ENCODE data around the gene OGFR. TPM values are rescaled to one million over a fixed set of nuclear protein-coding genes. Genes with fewer than 3 reads are reported as not detected.
A peak's percentile ranks its signal among the peaks of the same experiment; 100 is the strongest.
"Not testable (repeated sequence)": the region's sequence is repeated elsewhere in the genome, so short reads cannot be mapped to it uniquely, and the experiment has no call there.

Gene OGFR
- total RNA-seq, 4 donors from 2014 or later, result 73.3 to 88.3 (median 76.3) TPM

DNA sequence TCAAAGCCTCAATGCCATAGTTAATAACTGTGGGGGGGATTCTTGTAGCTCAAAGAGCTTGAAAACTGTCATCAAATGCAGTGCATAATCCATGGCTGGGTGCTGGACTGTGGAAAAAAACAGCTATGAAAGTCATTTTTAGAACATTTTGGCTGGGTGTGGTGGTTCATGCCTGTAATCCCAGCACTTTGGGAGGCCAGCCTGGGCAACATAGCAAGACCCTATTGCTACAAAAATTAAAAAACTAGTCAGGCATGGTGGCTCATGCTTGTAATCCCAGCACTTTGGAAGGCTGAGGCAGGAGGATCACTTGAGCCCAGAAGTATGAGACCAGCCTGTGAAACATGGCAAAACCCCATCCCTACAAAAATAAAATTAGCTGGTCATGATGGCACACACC lies 44.8 kb downstream of the OGFR start:
- no peak overlapping the region for H3K4me3 ChIP-seq
- TF ChIP-seq POLR2A (IDR thresholded peaks at IDR 0.05), result no peak
- TF ChIP-seq, protein P1, sequence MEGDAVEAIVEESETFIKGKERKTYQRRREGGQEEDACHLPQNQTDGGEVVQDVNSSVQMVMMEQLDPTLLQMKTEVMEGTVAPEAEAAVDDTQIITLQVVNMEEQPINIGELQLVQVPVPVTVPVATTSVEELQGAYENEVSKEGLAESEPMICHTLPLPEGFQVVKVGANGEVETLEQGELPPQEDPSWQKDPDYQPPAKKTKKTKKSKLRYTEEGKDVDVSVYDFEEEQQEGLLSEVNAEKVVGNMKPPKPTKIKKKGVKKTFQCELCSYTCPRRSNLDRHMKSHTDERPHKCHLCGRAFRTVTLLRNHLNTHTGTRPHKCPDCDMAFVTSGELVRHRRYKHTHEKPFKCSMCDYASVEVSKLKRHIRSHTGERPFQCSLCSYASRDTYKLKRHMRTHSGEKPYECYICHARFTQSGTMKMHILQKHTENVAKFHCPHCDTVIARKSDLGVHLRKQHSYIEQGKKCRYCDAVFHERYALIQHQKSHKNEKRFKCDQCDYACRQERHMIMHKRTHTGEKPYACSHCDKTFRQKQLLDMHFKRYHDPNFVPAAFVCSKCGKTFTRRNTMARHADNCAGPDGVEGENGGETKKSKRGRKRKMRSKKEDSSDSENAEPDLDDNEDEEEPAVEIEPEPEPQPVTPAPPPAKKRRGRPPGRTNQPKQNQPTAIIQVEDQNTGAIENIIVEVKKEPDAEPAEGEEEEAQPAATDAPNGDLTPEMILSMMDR (IDR thresholded peaks at IDR 0.05), result no peak
- no peaks in the 10 kb centered on the region for H3K4me1 ChIP-seq
- DNase-seq, result no peak
- H3K27ac ChIP-seq, result no peak overlapping the region
- H3K36me3 ChIP-seq, result no peaks in the 10 kb centered on the region
- no peaks in the 10 kb centered on the region for H3K9me3 ChIP-seq
- H3K27me3 ChIP-seq, result no peaks in the 10 kb centered on the region

DNA sequence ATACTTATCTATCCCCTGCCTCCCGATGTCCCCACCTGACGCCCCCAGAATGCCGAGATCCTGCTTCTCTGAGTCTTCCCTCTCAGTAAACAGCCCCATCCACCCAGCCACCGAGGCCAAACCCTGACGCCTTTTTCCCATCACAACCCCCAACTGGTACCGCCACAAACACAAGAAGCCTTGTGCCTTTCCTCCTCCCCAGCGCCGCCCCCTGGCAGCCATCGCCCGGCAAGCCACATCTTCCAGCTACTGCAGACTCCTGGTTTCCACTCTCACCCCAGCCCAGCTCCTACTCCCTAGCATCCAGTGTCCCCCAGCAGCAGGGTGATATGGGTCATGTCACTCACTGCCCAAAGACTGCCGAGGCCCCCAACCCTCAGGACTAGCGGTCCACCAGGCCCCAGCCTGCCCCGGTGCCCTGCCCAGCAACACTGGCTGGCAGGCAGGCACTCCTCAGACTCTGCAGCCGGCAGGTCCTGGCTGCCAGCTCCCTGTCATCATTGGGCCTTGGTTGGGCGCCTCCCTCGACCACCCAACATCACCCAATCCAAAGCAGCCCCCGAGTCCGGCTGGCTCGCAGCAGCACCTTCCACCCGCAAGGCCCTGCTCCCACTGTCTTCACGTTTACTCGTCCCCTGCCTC lies 45.8 kb downstream of the OGFR start:
- Histone ChIP-seq H3K4me3 (no peak overlapping the region), H3K9me3 (no peaks in the 10 kb centered on the region), H3K27ac (no peak overlapping the region), H3K4me1 (no peaks in the 10 kb centered on the region), H3K27me3 (no peaks in the 10 kb centered on the region), H3K36me3 (no peaks in the 10 kb centered on the region)
- TF ChIP-seq, protein P1 (IDR thresholded peaks at IDR 0.05), result no peak
- TF ChIP-seq POLR2A (IDR thresholded peaks at IDR 0.05), result no peak
- DNase-seq, result no peak

DNA sequence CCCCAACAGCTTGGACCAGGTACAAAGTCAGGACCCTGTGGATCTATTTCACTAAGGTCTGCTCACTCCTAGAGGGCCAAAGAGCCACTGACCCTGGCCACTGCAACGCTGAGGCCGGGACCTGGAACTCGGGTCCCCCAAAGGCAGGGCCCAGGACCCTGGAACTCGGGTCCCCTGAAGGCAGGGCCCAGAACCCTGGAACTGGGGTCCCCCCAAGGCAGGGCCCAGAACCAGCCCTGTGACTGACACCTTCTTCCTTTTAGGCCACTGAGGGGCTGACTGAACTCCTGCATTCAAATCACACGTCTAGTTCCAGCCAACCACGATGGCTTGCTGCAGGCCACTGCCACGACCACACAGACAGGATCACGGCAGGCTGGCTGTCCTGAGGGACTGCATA lies 47.6 kb downstream of the OGFR start:
- TF ChIP-seq, protein P1 (IDR thresholded peaks at IDR 0.05), result no peak
- TF ChIP-seq POLR2A (IDR thresholded peaks at IDR 0.05), result no peak
- no peaks in the 10 kb centered on the region for H3K36me3 ChIP-seq
- no peak for DNase-seq

DNA sequence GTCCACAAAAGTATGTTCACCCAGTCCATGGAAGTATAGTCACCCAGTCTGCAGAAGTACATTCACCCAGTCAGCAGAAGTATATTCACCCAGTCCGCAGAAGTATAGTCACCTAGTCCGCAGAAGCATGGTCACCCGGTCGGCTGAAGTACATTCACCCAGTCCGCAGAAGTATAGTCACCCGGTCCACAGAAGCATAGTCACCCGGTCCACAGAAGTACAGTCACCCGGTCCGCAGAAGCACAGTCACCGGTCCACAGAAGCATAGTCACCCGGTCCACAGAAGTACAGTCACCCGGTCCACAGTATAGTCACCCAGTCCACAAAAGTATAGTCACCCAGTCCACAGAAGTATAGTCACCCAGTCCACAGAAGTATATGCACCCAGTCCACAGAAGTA lies 48.2 kb downstream of the OGFR start:
- Histone ChIP-seq H3K27ac (no peak overlapping the region), H3K4me1 (no peaks in the 10 kb centered on the region), H3K36me3 (no peaks in the 10 kb centered on the region), H3K4me3 (no peak overlapping the region), H3K9me3 (no peaks in the 10 kb centered on the region), H3K27me3 (no peaks in the 10 kb centered on the region)
- peak in 1 of 3 donors; percentile 7 for DNase-seq
- no peak for TF ChIP-seq POLR2A (IDR thresholded peaks at IDR 0.05)
- TF ChIP-seq, protein P1 (IDR thresholded peaks at IDR 0.05), result no peak

More for the DNA sequence above, 47.6 kb downstream of the OGFR start:
- no peak overlapping the region for H3K27ac ChIP-seq
- no peak overlapping the region for H3K4me3 ChIP-seq
- no peaks in the 10 kb centered on the region for H3K9me3 ChIP-seq
- H3K27me3 ChIP-seq, result no peaks in the 10 kb centered on the region
- H3K4me1 ChIP-seq, result no peaks in the 10 kb centered on the region

DNA sequence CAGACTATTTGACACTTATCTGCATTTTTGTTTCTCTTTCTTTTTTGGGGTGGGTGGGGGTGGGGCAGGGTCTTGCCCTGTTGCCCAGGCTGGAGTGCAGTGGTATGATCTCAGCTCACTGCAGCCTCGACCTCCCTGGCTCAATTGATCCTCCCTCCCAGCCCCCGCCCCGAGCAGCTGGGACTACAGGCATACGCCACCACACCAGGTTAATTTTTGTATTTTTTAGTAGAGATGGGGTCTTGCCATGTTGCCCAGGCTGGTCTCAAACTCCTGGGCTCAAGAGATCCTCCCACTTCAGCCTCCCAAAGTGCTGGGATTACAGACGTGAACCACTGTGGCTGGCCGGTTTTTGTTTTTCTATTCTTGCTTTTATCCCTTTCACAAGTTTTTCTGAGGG lies 48.7 kb downstream of the OGFR start:
- not testable (repeated sequence) for H3K9me3 ChIP-seq, H3K36me3 ChIP-seq, H3K4me1 ChIP-seq, H3K4me3 ChIP-seq, H3K27me3 ChIP-seq, H3K27ac ChIP-seq
- DNase-seq, result peak in 1 of 3 donors; percentile 1

DNA sequence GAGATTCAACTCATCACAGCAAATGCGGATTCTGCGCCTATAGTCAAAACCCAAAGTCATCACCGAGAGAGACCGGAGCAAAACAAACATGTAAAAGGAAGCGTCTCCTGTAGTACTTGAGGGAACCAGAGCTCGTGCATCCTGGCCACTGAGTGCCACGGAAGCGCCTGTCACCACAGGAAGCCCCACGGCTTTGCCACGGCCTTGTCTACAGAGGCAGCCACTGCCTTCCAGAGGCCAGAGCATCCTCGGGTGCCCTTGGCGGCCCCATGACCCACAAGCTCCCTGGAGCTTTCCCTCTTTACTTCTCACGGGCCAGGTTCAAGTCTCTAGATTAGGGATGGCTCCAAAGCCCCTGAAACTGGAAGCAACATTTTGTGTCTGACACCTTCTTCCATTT lies 49.5 kb downstream of the OGFR start:
- no peaks in the 10 kb centered on the region for H3K27me3 ChIP-seq
- no peaks in the 10 kb centered on the region for H3K4me1 ChIP-seq
- no peaks in the 10 kb centered on the region for H3K36me3 ChIP-seq
- no peaks in the 10 kb centered on the region for H3K9me3 ChIP-seq
- DNase-seq, result peak in 2 of 3 donors; percentile 26 to 37
- H3K4me3 ChIP-seq, result no peak overlapping the region
- TF ChIP-seq POLR2A (IDR thresholded peaks at IDR 0.05), result no peak
- TF ChIP-seq, protein P1 (IDR thresholded peaks at IDR 0.05), result no peak
- H3K27ac ChIP-seq, result no peak overlapping the region

Measured in Peyer's patch (tissue), 4 donors.